GM12878 (cell line): Measurements from ENCODE around the gene RNASE12. TPM values are rescaled to one million over a fixed set of nuclear protein-coding genes. Genes with fewer than 3 reads are reported as not detected.

Source experiments
- ATAC-seq: fragments of 200-7000 bp; cut with Tn5 transposase; 3 replicates; pipeline ENCODE4 v1.9.1; 2020; ENCODE audit warnings: mild to moderate bottlenecking, moderate library complexity
- BruUV-seq: library from RNA; stranded (reverse); fragments of 400-500 nt; replicated peaks from 2 replicates; lab custom pipeline; 2021; lab: Mats Ljungman, UMichigan
- CTCF ChIA-PET: fragments of 300-600 bp; sonication (Branson Sonifier 250); formaldehyde crosslinking; extraction: SDS; loops from one replicate; lab custom pipeline; 2021; ENCODE audit warnings: inconsistent platforms; lab: Yijun Ruan, JAX
- POLR2A ChIA-PET: fragments of 350-600 bp; formaldehyde crosslinking; extraction: SDS; loops from one replicate; lab custom pipeline; 2021; ENCODE audit warnings: inconsistent platforms; lab: Charles Lee
- RAD21 ChIA-PET: fragments of 300-600 bp; sonication (Branson Sonifier 250); formaldehyde crosslinking; loops from one replicate; lab custom pipeline; 2023; ENCODE audit warnings: antibody characterized with exemption; ENCODE audit not compliant: unreplicated experiment; lab: Charles Lee
- SMC1A ChIA-PET: fragments of 300-600 bp; sonication (Branson Sonifier 250); formaldehyde crosslinking; loops from one replicate; lab custom pipeline; 2023; ENCODE audit not compliant: unreplicated experiment, uncharacterized antibody; lab: Charles Lee
- DNase-seq: peaks from one replicate; pipeline ENCODE4 v3.0.0-alpha.2; 2011; ENCODE audit warnings: low read depth, low spot score
- FAIRE-seq: peaks from 3 replicates; lab custom pipeline; 2011; peaks lifted over from hg19 to GRCh38; lab: Jason Lieb, UNC
- H2AFZ ChIP-seq: 2 replicates; pipeline ENCODE4 v1.6.0; 2011; ENCODE audit warnings: low read depth, low read length, control low read depth; ENCODE audit not compliant: control insufficient read depth
- H3K27ac ChIP-seq: 2 replicates; pipeline ENCODE4 v1.5.1; 2011; ENCODE audit warnings: control low read depth; ENCODE audit not compliant: control insufficient read depth, insufficient read depth
- H3K27me3 ChIP-seq, 2 experiments: replicated peaks in 1 of 2; 2 replicates each; pipeline versions ENCODE4 v1.6.0 to v1.6.1; 2011; ENCODE audit warnings: low read length in 1 of 2; ENCODE audit not compliant: control insufficient read depth in 2 of 2, insufficient read depth in 2 of 2
- H3K36me3 ChIP-seq, 2 experiments: 2 replicates each; pipeline ENCODE4 v1.5.1; 2011; ENCODE audit warnings: low read length in 1 of 2; ENCODE audit not compliant: control insufficient read depth in 2 of 2, insufficient read depth in 2 of 2
- H3K4me1 ChIP-seq: 2 replicates; pipeline ENCODE4 v1.6.1; 2011; ENCODE audit warnings: mild to moderate bottlenecking, low read length, moderate library complexity, mixed read lengths; ENCODE audit not compliant: control insufficient read depth, insufficient read depth
- H3K4me2 ChIP-seq: 2 replicates; pipeline ENCODE4 v1.6.0; 2011; ENCODE audit warnings: control low read depth; ENCODE audit not compliant: control insufficient read depth, insufficient read depth
- H3K4me3 ChIP-seq: fragments of 200-600 bp; sonication (generic); 2 replicates; pipeline ENCODE4 v1.5.1; 2016
- H3K79me2 ChIP-seq: 2 replicates; pipeline ENCODE4 v1.6.0; 2011; ENCODE audit warnings: low read length; ENCODE audit not compliant: control insufficient read depth, insufficient read depth
- H3K9ac ChIP-seq: 2 replicates; pipeline ENCODE4 v1.8.0; 2011; ENCODE audit warnings: low read length, control low read depth, mixed read lengths; ENCODE audit not compliant: control insufficient read depth, insufficient read depth
- H3K9me3 ChIP-seq: replicated peaks from 3 replicates; pipeline ENCODE4 v1.5.1; 2011; ENCODE audit warnings: mild to moderate bottlenecking, low read length; ENCODE audit not compliant: control insufficient read depth, insufficient read depth
- H4K20me1 ChIP-seq: 2 replicates; pipeline ENCODE4 v1.6.0; 2011; ENCODE audit not compliant: control insufficient read depth, insufficient read depth
- ASH2L ChIP-seq: fragments of 300-600, 200-600 bp; sonication (generic); IDR thresholded peaks from 2 replicates; pipeline ENCODE4 v1.6.1; 2017; ENCODE audit warnings: low read depth, mild to moderate bottlenecking, borderline replicate concordance
- ATF7 ChIP-seq: fragments of 450-650 bp; IDR thresholded peaks from 2 replicates; pipeline ENCODE4 v1.6.1; 2016; ENCODE audit warnings: low read depth, mild to moderate bottlenecking
- BACH1 ChIP-seq: fragments of 450-650 bp; IDR thresholded peaks from 2 replicates; pipeline ENCODE4 v1.6.1; 2017; ENCODE audit warnings: mild to moderate bottlenecking, borderline replicate concordance
- CREM ChIP-seq: IDR thresholded peaks from 2 replicates; pipeline ENCODE4 v1.6.1; 2014; ENCODE audit warnings: antibody characterized with exemption, low read depth
- IRF4 ChIP-seq: IDR thresholded peaks from 2 replicates; pipeline ENCODE4 v1.6.1; 2011; ENCODE audit warnings: low read depth, low read length
- KDM1A ChIP-seq: fragments of 200-600 bp; sonication (generic); IDR thresholded peaks from 2 replicates; pipeline ENCODE4 v1.6.1; 2016; ENCODE audit warnings: borderline replicate concordance
- MEF2B ChIP-seq: fragments of 450-650 bp; IDR thresholded peaks from 2 replicates; pipeline ENCODE4 v1.6.1; 2018; ENCODE audit warnings: mild to moderate bottlenecking, moderate library complexity; ENCODE audit not compliant: partially characterized antibody, poor library complexity, severe bottlenecking
- MTA2 ChIP-seq: fragments of 450-650 bp; IDR thresholded peaks from 2 replicates; pipeline ENCODE4 v1.6.1; 2016; ENCODE audit warnings: low read depth, mild to moderate bottlenecking, moderate library complexity
- MYC ChIP-seq: IDR thresholded peaks from 2 replicates; pipeline ENCODE4 v1.6.1; 2011; ENCODE audit warnings: mild to moderate bottlenecking, low read length, moderate library complexity, inconsistent platforms; ENCODE audit not compliant: insufficient read depth, insufficient replicate concordance, insufficient read length, severe bottlenecking
- NFXL1 ChIP-seq: fragments of 450-650 bp; IDR thresholded peaks from 2 replicates; pipeline ENCODE4 v1.6.1; 2017; ENCODE audit warnings: antibody characterized with exemption, mild to moderate bottlenecking, borderline replicate concordance
- NRF1 ChIP-seq: conservative IDR thresholded peaks from 2 replicates; pipeline ENCODE4 v1.6.1; 2011; ENCODE audit warnings: mild to moderate bottlenecking, low read depth, low read length, improper control_type of control experiment
- POU2F2 ChIP-seq: IDR thresholded peaks from 3 replicates; pipeline ENCODE4 v1.6.1; 2011; ENCODE audit warnings: low read depth, mild to moderate bottlenecking, low read length, borderline replicate concordance
- SKIL ChIP-seq: fragments of 450-650 bp; IDR thresholded peaks from 2 replicates; pipeline ENCODE4 v1.6.1; 2017; ENCODE audit warnings: mild to moderate bottlenecking, low read depth, inconsistent platforms; ENCODE audit not compliant: poor library complexity, severe bottlenecking
- WGBS: methylation state at CpG from one replicate; pipeline ENCODE4 v1.1.6; 2016; ENCODE audit warnings: low lambda C conversion rate; ENCODE audit not compliant: insufficient replicate concordance, insufficient coverage; ENCODE audit errors: missing lambda C conversion rate; 5-methylcytosine and 5-hydroxymethylcytosine counted together
- in situ Hi-C: fragments of 300-500 bp; cut with MboI; formaldehyde crosslinking; loops from 9 replicates; pipeline ENCODE4 v1.14.3; 2018; ENCODE audit warnings: mixed read lengths
- intact Hi-C: fragments of 100-400 bp; cut with micrococcal nuclease; formaldehyde crosslinking; loops from one replicate; pipeline ENCODE4 v1.14.2; 2022; ENCODE audit not compliant: unreplicated experiment
- polyA plus RNA-seq, 11 experiments: library from polyadenylated mRNA; depleted of rRNA in 4 of 11; unstranded in 6 of 11; stranded (reverse) in 5 of 11; fragments of >200 nt; fragmentation: Nextera tagmentation in 4 of 11; fragmentation: Illumina TruSeq in 1 of 11; extraction: Ambion mirVana in 4 of 11; extraction: Trizol in 1 of 11; gene quantifications; 1 replicate in 1 of 11; 2 replicates in 10 of 11; pipeline versions ENCODE4 v1.2.1 to v1.2.3, GENCODE V29; 2011 to 2016; ENCODE audit warnings: inconsistent platforms in 2 of 11, missing spikeins in 2 of 11, low read depth in 1 of 11
- total RNA-seq, 4 experiments: library from RNA; depleted of rRNA in 3 of 4; stranded (reverse); fragments of >200 nt in 3 of 4; fragmentation: Illumina TruSeq in 1 of 4; extraction: Trizol in 1 of 4; gene quantifications; 2 replicates each; pipeline versions ENCODE4 v1.2.1 to v1.2.3, GENCODE V29; 2013 to 2021
- TF ChIP-seq, protein P1 (sequence below): IDR thresholded peaks from 2 replicates; pipeline ENCODE4 v1.6.1; 2012; ENCODE audit warnings: improper control_type of control experiment, low read depth, low read length; ENCODE audit not compliant: insufficient replicate concordance

Gene RNASE12
- total and polyA plus RNA-seq, 10 of the 15 experiments (the other 5 are each of a cell fraction or from before 2014, with no cell fraction given), result not detected

- in situ Hi-C loops, result no loop called here
- FAIRE-seq, result no peak
- SMC1A ChIA-PET, result interaction anchor here (0.8 to 1.7 kb wide), 8 partner anchors 11 to 74 kb away, joined by 3 to 8 read pairs (median 4); no protein-coding TSS in a partner anchor
- peak; percentile 60 for ATAC-seq
- 39% methylated on average over 12 of the region's 12 CpGs for WGBS
- CTCF ChIA-PET, result interaction anchor here (1.3 to 9.0 kb wide), 3 partner anchors 15 to 202 kb away, joined by 4 to 79 read pairs (median 5); partner anchors contain the start of gene RNASE4
- RAD21 ChIA-PET, result interaction anchor here (0.7 to 1.6 kb wide), 7 partner anchors 13 to 454 kb away, joined by 3 to 6 read pairs (median 3); no protein-coding TSS in a partner anchor
- no peaks in the 10 kb centered on the region for H3K9me3 ChIP-seq
- H3K4me1 ChIP-seq, result peaks cover 26% of the 10 kb centered on the region
- no peaks in the 10 kb centered on the region for H3K27me3 ChIP-seq
- no peak overlapping the region for H3K9ac ChIP-seq
- H3K36me3 ChIP-seq, result no peaks in the 10 kb centered on the region
- no peaks in the 10 kb centered on the region for H4K20me1 ChIP-seq
- intact Hi-C loops, result no loop called here
- H3K4me3 ChIP-seq, result no peak overlapping the region
- peak overlapping the region; percentile 26; the same call in 1 of the 2 replicates for H3K27ac ChIP-seq
- POLR2A ChIA-PET, result interaction anchor here (0.6 to 1.7 kb wide), 3 partner anchors 47 to 200 kb away, joined by 3 to 11 read pairs (median 3); no protein-coding TSS in a partner anchor
- H3K4me2 ChIP-seq, result peak overlapping the region; percentile 40
- no peak for DNase-seq
- no TSS peak for BruUV-seq
- no peaks in the 10 kb centered on the region for H3K79me2 ChIP-seq
- peak overlapping the region; percentile 7; the same call in 1 of the 2 replicates for H2AFZ ChIP-seq
- TF ChIP-seq MYC (no peak), POU2F2 (no peak), CREM (no peak), NFXL1 (no peak), IRF4 (no peak), SKIL (no peak), ASH2L (no peak), NRF1 (no peak), MTA2 (peak; percentile 25; the same call in 1 of the 2 replicates), ATF7 (no peak), BACH1 (peak; percentile 39; the same call in 1 of the 2 replicates), MEF2B (peak; percentile 83), KDM1A (no peak)
- TF ChIP-seq, protein P1, sequence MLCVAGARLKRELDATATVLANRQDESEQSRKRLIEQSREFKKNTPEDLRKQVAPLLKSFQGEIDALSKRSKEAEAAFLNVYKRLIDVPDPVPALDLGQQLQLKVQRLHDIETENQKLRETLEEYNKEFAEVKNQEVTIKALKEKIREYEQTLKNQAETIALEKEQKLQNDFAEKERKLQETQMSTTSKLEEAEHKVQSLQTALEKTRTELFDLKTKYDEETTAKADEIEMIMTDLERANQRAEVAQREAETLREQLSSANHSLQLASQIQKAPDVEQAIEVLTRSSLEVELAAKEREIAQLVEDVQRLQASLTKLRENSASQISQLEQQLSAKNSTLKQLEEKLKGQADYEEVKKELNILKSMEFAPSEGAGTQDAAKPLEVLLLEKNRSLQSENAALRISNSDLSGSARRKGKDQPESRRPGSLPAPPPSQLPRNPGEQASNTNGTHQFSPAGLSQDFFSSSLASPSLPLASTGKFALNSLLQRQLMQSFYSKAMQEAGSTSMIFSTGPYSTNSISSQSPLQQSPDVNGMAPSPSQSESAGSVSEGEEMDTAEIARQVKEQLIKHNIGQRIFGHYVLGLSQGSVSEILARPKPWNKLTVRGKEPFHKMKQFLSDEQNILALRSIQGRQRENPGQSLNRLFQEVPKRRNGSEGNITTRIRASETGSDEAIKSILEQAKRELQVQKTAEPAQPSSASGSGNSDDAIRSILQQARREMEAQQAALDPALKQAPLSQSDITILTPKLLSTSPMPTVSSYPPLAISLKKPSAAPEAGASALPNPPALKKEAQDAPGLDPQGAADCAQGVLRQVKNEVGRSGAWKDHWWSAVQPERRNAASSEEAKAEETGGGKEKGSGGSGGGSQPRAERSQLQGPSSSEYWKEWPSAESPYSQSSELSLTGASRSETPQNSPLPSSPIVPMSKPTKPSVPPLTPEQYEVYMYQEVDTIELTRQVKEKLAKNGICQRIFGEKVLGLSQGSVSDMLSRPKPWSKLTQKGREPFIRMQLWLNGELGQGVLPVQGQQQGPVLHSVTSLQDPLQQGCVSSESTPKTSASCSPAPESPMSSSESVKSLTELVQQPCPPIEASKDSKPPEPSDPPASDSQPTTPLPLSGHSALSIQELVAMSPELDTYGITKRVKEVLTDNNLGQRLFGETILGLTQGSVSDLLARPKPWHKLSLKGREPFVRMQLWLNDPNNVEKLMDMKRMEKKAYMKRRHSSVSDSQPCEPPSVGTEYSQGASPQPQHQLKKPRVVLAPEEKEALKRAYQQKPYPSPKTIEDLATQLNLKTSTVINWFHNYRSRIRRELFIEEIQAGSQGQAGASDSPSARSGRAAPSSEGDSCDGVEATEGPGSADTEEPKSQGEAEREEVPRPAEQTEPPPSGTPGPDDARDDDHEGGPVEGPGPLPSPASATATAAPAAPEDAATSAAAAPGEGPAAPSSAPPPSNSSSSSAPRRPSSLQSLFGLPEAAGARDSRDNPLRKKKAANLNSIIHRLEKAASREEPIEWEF, result no peak
Observed at GRCh38 chr14:20617138-20618003, 26.2 kb upstream of the RNASE12 start.
